SK-N-SH treated with all-trans-retinoic acid at 6 μM for 48 hours (cell line): ENCODE measurements around the gene DPP10.

Experiments
- ATAC-seq: fragments of 200-7000 bp; cut with Tn5 transposase; 3 replicates; pipeline ENCODE4 v1.9.1; 2020; ENCODE audit warnings: mild to moderate bottlenecking, moderate library complexity
- ARNTL ChIP-seq: fragments of 450-650 bp; formaldehyde crosslinking; IDR thresholded peaks from 2 replicates; pipeline ENCODE4 v1.5.0; 2020; ENCODE audit warnings: low read depth, mild to moderate bottlenecking, moderate library complexity, borderline replicate concordance
- BACH2 ChIP-seq: fragments of 250-450 bp; sonication (Bioruptor Pico); IDR thresholded peaks from 2 replicates; pipeline ENCODE4 v1.9.0; 2021; ENCODE audit warnings: mild to moderate bottlenecking, borderline replicate concordance
- CSDC2 ChIP-seq: fragments of 250-450 bp; sonication (Bioruptor Pico); IDR thresholded peaks from 2 replicates; pipeline ENCODE4 v1.5.0; 2020; ENCODE audit warnings: mild to moderate bottlenecking, moderate library complexity
- ESRRG ChIP-seq: fragments of 250-450 bp; sonication (Bioruptor Pico); IDR thresholded peaks from 2 replicates; pipeline ENCODE4 v1.6.1; 2021; ENCODE audit warnings: mild to moderate bottlenecking
- GLIS3 ChIP-seq: fragments of 250-450 bp; sonication (Bioruptor Pico); IDR thresholded peaks from 2 replicates; pipeline ENCODE4 v1.5.0; 2020; ENCODE audit warnings: mild to moderate bottlenecking, moderate library complexity
- ISL1 ChIP-seq: fragments of 250-450 bp; sonication (Bioruptor Pico); IDR thresholded peaks from 2 replicates; pipeline ENCODE4 v2.1.2; 2022; ENCODE audit warnings: mild to moderate bottlenecking, moderate library complexity
- OSR1 ChIP-seq: fragments of 250-450 bp; sonication (Bioruptor Pico); IDR thresholded peaks from 2 replicates; pipeline ENCODE4 v1.8.0; 2022; ENCODE audit warnings: moderate library complexity, mild to moderate bottlenecking, inconsistent platforms
- PATZ1 ChIP-seq: fragments of 250-450 bp; sonication (Bioruptor Pico); IDR thresholded peaks from 2 replicates; pipeline ENCODE4 v1.8.0; 2020; ENCODE audit warnings: mild to moderate bottlenecking, moderate library complexity, borderline replicate concordance
- POU6F1 ChIP-seq: fragments of 250-450 bp; sonication (Bioruptor Pico); IDR thresholded peaks from 2 replicates; pipeline ENCODE4 v1.8.0; 2021; ENCODE audit warnings: low read depth, mild to moderate bottlenecking, moderate library complexity, borderline replicate concordance
- PPARA ChIP-seq: fragments of 250-450 bp; sonication (Bioruptor Pico); IDR thresholded peaks from 2 replicates; pipeline ENCODE4 v1.5.0; 2020; ENCODE audit warnings: mild to moderate bottlenecking, borderline replicate concordance
- RARB ChIP-seq: fragments of 250-450 bp; sonication (Bioruptor Pico); IDR thresholded peaks from 2 replicates; pipeline ENCODE4 v1.8.0; 2021; ENCODE audit warnings: mild to moderate bottlenecking, moderate library complexity
- SNAI2 ChIP-seq: fragments of 250-450 bp; sonication (Bioruptor Pico); IDR thresholded peaks from 2 replicates; pipeline ENCODE4 v1.5.0; 2020; ENCODE audit warnings: mild to moderate bottlenecking, moderate library complexity
- TCF4 ChIP-seq: fragments of 250-450 bp; sonication (Bioruptor Pico); IDR thresholded peaks from 2 replicates; pipeline ENCODE4 v1.8.0; 2021; ENCODE audit warnings: mild to moderate bottlenecking, moderate library complexity, borderline replicate concordance
- TOX ChIP-seq: fragments of 250-450 bp; sonication (Bioruptor Pico); IDR thresholded peaks from 2 replicates; pipeline ENCODE4 v1.8.0; 2021; ENCODE audit warnings: mild to moderate bottlenecking, moderate library complexity, borderline replicate concordance
- ZC3H10 ChIP-seq: fragments of 250-450 bp; sonication (Bioruptor Pico); IDR thresholded peaks from 2 replicates; pipeline ENCODE4 v1.5.1; 2021; ENCODE audit warnings: mild to moderate bottlenecking, moderate library complexity
- ZFP3 ChIP-seq: fragments of 250-450 bp; sonication (Bioruptor Pico); IDR thresholded peaks from 2 replicates; pipeline ENCODE4 v1.5.0; 2020; ENCODE audit warnings: mild to moderate bottlenecking, moderate library complexity
- ZFP30 ChIP-seq: fragments of 450-650 bp; formaldehyde crosslinking; IDR thresholded peaks from 2 replicates; pipeline ENCODE4 v1.5.0; 2022; ENCODE audit warnings: mild to moderate bottlenecking, moderate library complexity
- ZNF565 ChIP-seq: fragments of 450-650 bp; formaldehyde crosslinking; conservative IDR thresholded peaks from 2 replicates; pipeline ENCODE4 v1.5.0; 2020; ENCODE audit warnings: low read depth, mild to moderate bottlenecking, moderate library complexity
- ZNF70 ChIP-seq: fragments of 450-650 bp; formaldehyde crosslinking; IDR thresholded peaks from 2 replicates; pipeline ENCODE4 v1.5.0; 2020; ENCODE audit warnings: mild to moderate bottlenecking, moderate library complexity
- TF ChIP-seq, protein P1 (sequence below): fragments of 250-450 bp; sonication (Bioruptor Pico); IDR thresholded peaks from 2 replicates; pipeline ENCODE4 v1.5.1; 2020; ENCODE audit warnings: low read depth, mild to moderate bottlenecking, moderate library complexity
- TF ChIP-seq, protein P2 (sequence below): fragments of 250-450 bp; sonication (Bioruptor Pico); IDR thresholded peaks from 2 replicates; pipeline ENCODE4 v1.5.0; 2020; ENCODE audit warnings: mild to moderate bottlenecking, moderate library complexity
- TF ChIP-seq, protein P3 (sequence below): fragments of 250-450 bp; sonication (Bioruptor Pico); IDR thresholded peaks from 2 replicates; pipeline ENCODE4 v1.5.1; 2021; ENCODE audit warnings: mild to moderate bottlenecking, moderate library complexity

The DPP10 gene

DNA sequence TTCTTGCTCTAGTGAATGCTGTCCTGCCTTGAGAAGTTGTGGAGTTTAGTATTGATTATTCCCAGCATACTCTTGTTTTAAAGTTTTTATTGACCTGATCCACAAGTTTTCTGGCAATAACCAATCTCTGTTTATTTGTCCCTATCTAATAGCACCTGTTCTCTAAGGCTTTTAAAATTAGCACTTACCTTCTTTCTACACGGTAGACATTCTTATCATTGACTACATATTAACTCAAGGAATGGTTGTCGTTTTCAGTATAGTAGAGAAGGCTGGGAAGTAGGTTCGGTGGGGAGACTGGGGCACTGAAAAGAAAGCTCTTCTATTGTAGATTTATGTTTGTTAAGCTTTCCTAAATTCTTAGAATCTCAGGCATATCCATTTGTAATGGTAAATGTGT, 726.0 kb downstream of the DPP10 start:
- no peak for ATAC-seq
- TF ChIP-seq ZNF565 (CRISPR knock-in tag), result no peak
- no peak for TF ChIP-seq SNAI2 (CRISPR knock-in tag)
- TF ChIP-seq ESRRG (CRISPR knock-in tag), result no peak
- TF ChIP-seq PATZ1 (CRISPR knock-in tag), result no peak
- no peak for TF ChIP-seq PPARA
- TF ChIP-seq, protein P1, sequence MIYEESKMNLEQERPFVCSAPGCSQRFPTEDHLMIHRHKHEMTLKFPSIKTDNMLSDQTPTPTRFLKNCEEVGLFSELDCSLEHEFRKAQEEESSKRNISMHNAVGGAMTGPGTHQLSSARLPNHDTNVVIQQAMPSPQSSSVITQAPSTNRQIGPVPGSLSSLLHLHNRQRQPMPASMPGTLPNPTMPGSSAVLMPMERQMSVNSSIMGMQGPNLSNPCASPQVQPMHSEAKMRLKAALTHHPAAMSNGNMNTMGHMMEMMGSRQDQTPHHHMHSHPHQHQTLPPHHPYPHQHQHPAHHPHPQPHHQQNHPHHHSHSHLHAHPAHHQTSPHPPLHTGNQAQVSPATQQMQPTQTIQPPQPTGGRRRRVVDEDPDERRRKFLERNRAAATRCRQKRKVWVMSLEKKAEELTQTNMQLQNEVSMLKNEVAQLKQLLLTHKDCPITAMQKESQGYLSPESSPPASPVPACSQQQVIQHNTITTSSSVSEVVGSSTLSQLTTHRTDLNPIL (CRISPR knock-in tag), result no peak
- no peak for TF ChIP-seq RARB (CRISPR knock-in tag)
- no peak for TF ChIP-seq POU6F1 (CRISPR knock-in tag)
- no peak for TF ChIP-seq OSR1 (CRISPR knock-in tag)
- TF ChIP-seq GLIS3 (CRISPR knock-in tag), result no peak
- TF ChIP-seq ZC3H10 (CRISPR knock-in tag), result no peak
- no peak for TF ChIP-seq TOX

- TF ChIP-seq OSR1 (CRISPR knock-in tag) (no peak), ZNF70 (peak; percentile 84)
- no peak for ATAC-seq
Observed at GRCh38 chr2:115169814-115170213, 727.4 kb downstream of the DPP10 start.

DNA sequence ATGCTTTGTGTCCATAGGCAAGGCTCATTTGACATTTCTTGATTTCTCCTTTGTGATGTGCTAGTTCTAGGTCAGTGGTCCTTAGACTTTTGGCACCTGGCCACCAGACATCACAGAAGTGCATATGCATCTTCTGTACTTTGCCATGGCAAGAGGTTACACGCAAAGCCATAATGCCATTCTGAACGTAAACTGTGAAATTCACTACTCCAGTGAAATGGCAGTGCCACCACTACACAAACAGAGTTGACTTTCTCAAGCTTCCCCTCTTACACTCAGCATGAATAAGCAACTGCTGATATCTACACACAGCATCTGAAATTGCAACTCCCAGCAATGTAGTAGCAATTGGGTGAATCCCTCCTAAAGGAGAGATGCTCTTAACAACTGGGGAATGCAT, 729.3 kb downstream of the DPP10 start:
- TF ChIP-seq, protein P2, sequence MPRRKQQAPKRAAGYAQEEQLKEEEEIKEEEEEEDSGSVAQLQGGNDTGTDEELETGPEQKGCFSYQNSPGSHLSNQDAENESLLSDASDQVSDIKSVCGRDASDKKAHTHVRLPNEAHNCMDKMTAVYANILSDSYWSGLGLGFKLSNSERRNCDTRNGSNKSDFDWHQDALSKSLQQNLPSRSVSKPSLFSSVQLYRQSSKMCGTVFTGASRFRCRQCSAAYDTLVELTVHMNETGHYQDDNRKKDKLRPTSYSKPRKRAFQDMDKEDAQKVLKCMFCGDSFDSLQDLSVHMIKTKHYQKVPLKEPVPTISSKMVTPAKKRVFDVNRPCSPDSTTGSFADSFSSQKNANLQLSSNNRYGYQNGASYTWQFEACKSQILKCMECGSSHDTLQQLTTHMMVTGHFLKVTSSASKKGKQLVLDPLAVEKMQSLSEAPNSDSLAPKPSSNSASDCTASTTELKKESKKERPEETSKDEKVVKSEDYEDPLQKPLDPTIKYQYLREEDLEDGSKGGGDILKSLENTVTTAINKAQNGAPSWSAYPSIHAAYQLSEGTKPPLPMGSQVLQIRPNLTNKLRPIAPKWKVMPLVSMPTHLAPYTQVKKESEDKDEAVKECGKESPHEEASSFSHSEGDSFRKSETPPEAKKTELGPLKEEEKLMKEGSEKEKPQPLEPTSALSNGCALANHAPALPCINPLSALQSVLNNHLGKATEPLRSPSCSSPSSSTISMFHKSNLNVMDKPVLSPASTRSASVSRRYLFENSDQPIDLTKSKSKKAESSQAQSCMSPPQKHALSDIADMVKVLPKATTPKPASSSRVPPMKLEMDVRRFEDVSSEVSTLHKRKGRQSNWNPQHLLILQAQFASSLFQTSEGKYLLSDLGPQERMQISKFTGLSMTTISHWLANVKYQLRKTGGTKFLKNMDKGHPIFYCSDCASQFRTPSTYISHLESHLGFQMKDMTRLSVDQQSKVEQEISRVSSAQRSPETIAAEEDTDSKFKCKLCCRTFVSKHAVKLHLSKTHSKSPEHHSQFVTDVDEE (CRISPR knock-in tag), result no peak
- TF ChIP-seq PPARA (no peak), ZFP3 (CRISPR knock-in tag) (no peak), ZC3H10 (CRISPR knock-in tag) (no peak), PATZ1 (CRISPR knock-in tag) (no peak), POU6F1 (CRISPR knock-in tag) (no peak), ZNF70 (no peak), BACH2 (CRISPR knock-in tag) (no peak), GLIS3 (CRISPR knock-in tag) (no peak), ARNTL (no peak), TCF4 (no peak), ZFP30 (CRISPR knock-in tag) (no peak), CSDC2 (CRISPR knock-in tag) (no peak), ISL1 (no peak), RARB (CRISPR knock-in tag) (no peak), SNAI2 (CRISPR knock-in tag) (no peak)
- TF ChIP-seq, protein P3, sequence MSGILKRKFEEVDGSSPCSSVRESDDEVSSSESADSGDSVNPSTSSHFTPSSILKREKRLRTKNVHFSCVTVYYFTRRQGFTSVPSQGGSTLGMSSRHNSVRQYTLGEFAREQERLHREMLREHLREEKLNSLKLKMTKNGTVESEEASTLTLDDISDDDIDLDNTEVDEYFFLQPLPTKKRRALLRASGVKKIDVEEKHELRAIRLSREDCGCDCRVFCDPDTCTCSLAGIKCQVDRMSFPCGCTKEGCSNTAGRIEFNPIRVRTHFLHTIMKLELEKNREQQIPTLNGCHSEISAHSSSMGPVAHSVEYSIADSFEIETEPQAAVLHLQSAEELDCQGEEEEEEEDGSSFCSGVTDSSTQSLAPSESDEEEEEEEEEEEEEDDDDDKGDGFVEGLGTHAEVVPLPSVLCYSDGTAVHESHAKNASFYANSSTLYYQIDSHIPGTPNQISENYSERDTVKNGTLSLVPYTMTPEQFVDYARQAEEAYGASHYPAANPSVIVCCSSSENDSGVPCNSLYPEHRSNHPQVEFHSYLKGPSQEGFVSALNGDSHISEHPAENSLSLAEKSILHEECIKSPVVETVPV (CRISPR knock-in tag), result no peak

More for the DNA sequence above, 729.3 kb downstream of the DPP10 start:
- ATAC-seq, result no peak
